SH-SY5Y (cell line): Measurements from ENCODE around the gene MX1.

Experiments used
- GATA2 ChIP-seq: IDR thresholded peaks from 2 replicates; pipeline ENCODE4 v1.6.1; 2011; ENCODE audit warnings: mild to moderate bottlenecking, low read depth, low read length
- GATA3 ChIP-seq: IDR thresholded peaks from 2 replicates; pipeline ENCODE4 v1.6.1; 2011; ENCODE audit warnings: low read depth, mild to moderate bottlenecking, low read length, moderate library complexity

DNA sequence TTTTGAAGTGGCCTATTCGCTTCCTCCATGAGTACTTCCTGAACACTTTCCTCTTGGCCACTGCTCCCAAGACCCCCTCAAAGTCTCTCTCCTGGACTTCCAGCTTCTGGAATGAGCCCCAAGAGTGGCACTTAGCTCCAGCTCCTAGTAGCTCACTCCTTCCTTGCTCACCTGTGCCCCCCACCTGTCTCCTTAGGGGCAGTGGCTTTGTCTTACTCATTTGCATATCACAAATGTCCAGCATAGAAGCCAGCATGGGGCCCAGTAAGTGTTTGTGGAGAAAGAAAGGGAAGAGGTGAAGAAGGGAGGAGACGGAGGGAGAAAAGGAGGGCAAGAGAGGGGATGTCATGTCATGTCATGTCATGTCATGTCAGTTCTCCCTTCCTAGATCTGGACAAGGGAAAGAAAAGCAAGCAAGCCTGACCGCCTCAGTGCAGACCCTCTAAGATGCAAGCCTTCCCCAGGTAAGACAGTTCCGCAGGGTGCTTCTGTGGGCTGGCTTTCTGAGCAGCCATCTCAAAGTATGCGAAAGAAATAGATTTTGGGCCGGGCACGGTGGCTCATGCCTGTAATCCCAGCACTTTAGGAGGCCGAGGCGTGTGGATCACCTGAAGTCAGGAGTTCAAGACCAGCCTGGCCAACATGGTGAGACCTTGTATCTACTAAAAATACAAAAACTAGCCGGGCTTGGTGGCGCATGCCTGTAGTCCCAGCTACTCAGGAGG lies 6.9 kb upstream of the MX1 start:
- no peak for TF ChIP-seq GATA2
- TF ChIP-seq GATA3, result no peak
